WTC11 (cell line): Measurements from ENCODE around the gene CDH13. TPM values are rescaled to one million over a fixed set of nuclear protein-coding genes. Genes with fewer than 3 reads are reported as not detected.

Source experiments
- ATAC-seq: fragments of 200-7000 bp; cut with Tn5 transposase; 2 replicates; pipeline ENCODE4 v1.10.0; 2021; ENCODE audit warnings: mild to moderate bottlenecking, moderate library complexity
- CTCF ChIA-PET: fragments of 300-600 bp; sonication (Branson Sonifier 250); formaldehyde crosslinking; loops from one replicate; lab custom pipeline; 2021; ENCODE audit warnings: antibody characterized with exemption; lab: Charles Lee
- POLR2A ChIA-PET: fragments of 350-600 bp; sonication (Branson Sonifier 250); formaldehyde crosslinking; loops from one replicate; lab custom pipeline; 2021; ENCODE audit warnings: antibody characterized with exemption; lab: Charles Lee
- DNase-seq: peaks from one replicate; pipeline ENCODE4 v3.0.0; 2021; ENCODE audit warnings: low spot score
- H3K27ac Mint-ChIP-seq: 2 replicates; pipeline ENCODE4 v1.8.0; 2021; ENCODE audit warnings: mixed read lengths
- H3K27me3 Mint-ChIP-seq: 2 replicates; pipeline ENCODE4 v1.8.0; 2021; ENCODE audit warnings: low read depth, mild to moderate bottlenecking, moderate library complexity, mixed read lengths
- H3K36me3 Mint-ChIP-seq: 2 replicates; pipeline ENCODE4 v1.8.0; 2021; ENCODE audit warnings: mixed read lengths
- H3K4me1 Mint-ChIP-seq: 2 replicates; pipeline ENCODE4 v1.8.0; 2022; ENCODE audit warnings: mixed read lengths
- H3K4me3 Mint-ChIP-seq: 2 replicates; pipeline ENCODE4 v1.8.0; 2021; ENCODE audit warnings: mild to moderate bottlenecking, moderate library complexity, mixed read lengths
- H3K9me3 Mint-ChIP-seq: 2 replicates; pipeline ENCODE4 v1.8.0; 2021; ENCODE audit warnings: mixed read lengths
- ARID4B ChIP-seq: sonication (generic); formaldehyde crosslinking; IDR thresholded peaks from 2 replicates; pipeline ENCODE4 v1.8.0; 2023; ENCODE audit warnings: missing genetic modification reagents, mild to moderate bottlenecking, borderline replicate concordance
- ATF3 ChIP-seq: sonication (generic); formaldehyde crosslinking; conservative IDR thresholded peaks from 2 replicates; pipeline ENCODE4 v1.8.1; 2022; ENCODE audit warnings: mild to moderate bottlenecking, missing genetic modification reagents
- CDX4 ChIP-seq: fragments of 250-450 bp; sonication (Bioruptor Pico); IDR thresholded peaks from 2 replicates; pipeline ENCODE4 v1.9.0; 2021; ENCODE audit warnings: moderate library complexity, mild to moderate bottlenecking, inconsistent platforms, borderline replicate concordance
- FOXK1 ChIP-seq: sonication (generic); formaldehyde crosslinking; IDR thresholded peaks from 2 replicates; pipeline ENCODE4 v1.8.0; 2022; ENCODE audit warnings: mild to moderate bottlenecking, moderate library complexity, missing genetic modification reagents
- NFYB ChIP-seq: sonication (generic); formaldehyde crosslinking; conservative IDR thresholded peaks from 2 replicates; pipeline ENCODE4 v1.8.0; 2022; ENCODE audit warnings: low read depth, missing genetic modification reagents
- NR2C2 ChIP-seq: sonication (generic); formaldehyde crosslinking; IDR thresholded peaks from 2 replicates; pipeline ENCODE4 v1.8.0; 2022; ENCODE audit warnings: mild to moderate bottlenecking, missing genetic modification reagents
- NR3C1 ChIP-seq: sonication (generic); formaldehyde crosslinking; conservative IDR thresholded peaks from 2 replicates; pipeline ENCODE4 v1.8.1; 2023; ENCODE audit warnings: low read depth, mild to moderate bottlenecking, missing genetic modification reagents
- PRRX2 ChIP-seq: fragments of 250-450 bp; sonication (Bioruptor Pico); IDR thresholded peaks from 2 replicates; pipeline ENCODE4 v1.8.0; 2021; ENCODE audit warnings: mild to moderate bottlenecking
- ZBTB21 ChIP-seq: sonication (generic); formaldehyde crosslinking; IDR thresholded peaks from 2 replicates; pipeline ENCODE4 v1.8.1; 2023; ENCODE audit warnings: mild to moderate bottlenecking, missing genetic modification reagents, borderline replicate concordance
- ZNF138 ChIP-seq: sonication (generic); formaldehyde crosslinking; conservative IDR thresholded peaks from 2 replicates; pipeline ENCODE4 v1.8.1; 2022; ENCODE audit warnings: mild to moderate bottlenecking, moderate library complexity, missing genetic modification reagents
- ZNF671 ChIP-seq: fragments of 250-450 bp; sonication (Bioruptor Pico); IDR thresholded peaks from 2 replicates; pipeline ENCODE4 v1.8.0; 2021; ENCODE audit warnings: mild to moderate bottlenecking
- total RNA-seq: library from RNA; stranded (reverse); gene quantifications from 3 replicates; pipeline ENCODE4 v1.2.3, GENCODE V29; 2021
- TF ChIP-seq, protein P1 (sequence below): fragments of 250-450 bp; sonication (Bioruptor Pico); conservative IDR thresholded peaks from 2 replicates; pipeline ENCODE4 v1.9.0; 2021; ENCODE audit warnings: mild to moderate bottlenecking
- TF ChIP-seq, protein P2 (sequence below): sonication (generic); formaldehyde crosslinking; IDR thresholded peaks from 2 replicates; pipeline ENCODE4 v1.8.1; 2023; ENCODE audit warnings: mild to moderate bottlenecking, missing genetic modification reagents, borderline replicate concordance

CDH13 gene
- total RNA-seq, 1 experiment from 2014 or later, result 0.81 TPM

GRCh38 chr16:82814059-82814458, 187.3 kb downstream of the CDH13 start:
- no peaks in the 10 kb centered on the region; the same call in 1 of the 2 replicates for H3K27me3 Mint-ChIP-seq
- no peak for TF ChIP-seq PRRX2
- TF ChIP-seq ARID4B, result no peak
- no peak for TF ChIP-seq ZNF138 (CRISPR knock-in tag)
- no peaks in the 10 kb centered on the region for H3K36me3 Mint-ChIP-seq
- H3K27ac Mint-ChIP-seq, result no peak overlapping the region
- peaks cover 12% of the 10 kb centered on the region for H3K4me1 Mint-ChIP-seq
- no peak overlapping the region for H3K4me3 Mint-ChIP-seq
- no peak for DNase-seq
- ChIA-PET POLR2A (no interaction called here), CTCF (no interaction called here)
- ATAC-seq, result no peak
- peaks cover 6% of the 10 kb centered on the region; the same call in 1 of the 2 replicates for H3K9me3 Mint-ChIP-seq

- ATAC-seq (peak; percentile 82), DNase-seq (no peak)
- no peak overlapping the region for H3K4me3 Mint-ChIP-seq
- TF ChIP-seq NR3C1 (CRISPR knock-in tag) (no peak), ATF3 (CRISPR knock-in tag) (no peak), ZNF671 (CRISPR knock-in tag) (no peak), ZBTB21 (CRISPR knock-in tag) (no peak), NFYB (CRISPR knock-in tag) (no peak), NR2C2 (no peak)
- TF ChIP-seq, protein P1, sequence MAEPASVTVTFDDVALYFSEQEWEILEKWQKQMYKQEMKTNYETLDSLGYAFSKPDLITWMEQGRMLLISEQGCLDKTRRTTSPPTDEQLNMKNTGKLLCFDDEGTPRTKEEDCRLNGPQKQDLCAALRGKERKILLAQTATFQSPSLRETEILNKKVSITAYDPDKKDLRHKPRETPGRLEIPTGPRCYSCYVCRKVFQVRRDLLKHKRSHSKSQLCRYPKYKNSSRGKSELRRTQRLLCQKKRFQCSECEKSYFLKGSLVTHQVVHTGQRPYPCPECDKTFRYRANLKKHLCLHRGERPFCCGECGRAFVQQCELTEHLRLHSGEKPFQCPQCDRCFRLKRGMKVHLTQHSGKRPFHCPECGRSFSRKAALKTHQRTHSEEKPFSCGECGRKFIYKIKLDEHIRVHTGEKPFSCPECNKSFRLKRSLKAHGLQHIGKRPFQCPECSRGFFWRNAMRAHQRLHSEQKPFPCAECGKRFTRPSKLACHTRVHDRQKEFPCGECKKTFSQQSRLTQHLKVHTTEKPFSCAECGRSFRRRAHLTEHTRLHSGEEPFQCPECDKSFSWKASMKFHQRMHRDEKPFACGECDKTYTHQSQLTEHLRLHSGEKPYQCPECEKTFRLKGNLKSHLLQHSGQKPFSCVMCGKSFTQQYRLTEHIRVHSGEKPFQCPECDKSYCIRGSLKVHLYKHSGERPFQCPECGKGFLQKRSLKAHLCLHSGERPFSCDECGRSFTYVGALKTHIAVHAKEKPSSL (CRISPR knock-in tag), result no peak
- TF ChIP-seq, protein P2, sequence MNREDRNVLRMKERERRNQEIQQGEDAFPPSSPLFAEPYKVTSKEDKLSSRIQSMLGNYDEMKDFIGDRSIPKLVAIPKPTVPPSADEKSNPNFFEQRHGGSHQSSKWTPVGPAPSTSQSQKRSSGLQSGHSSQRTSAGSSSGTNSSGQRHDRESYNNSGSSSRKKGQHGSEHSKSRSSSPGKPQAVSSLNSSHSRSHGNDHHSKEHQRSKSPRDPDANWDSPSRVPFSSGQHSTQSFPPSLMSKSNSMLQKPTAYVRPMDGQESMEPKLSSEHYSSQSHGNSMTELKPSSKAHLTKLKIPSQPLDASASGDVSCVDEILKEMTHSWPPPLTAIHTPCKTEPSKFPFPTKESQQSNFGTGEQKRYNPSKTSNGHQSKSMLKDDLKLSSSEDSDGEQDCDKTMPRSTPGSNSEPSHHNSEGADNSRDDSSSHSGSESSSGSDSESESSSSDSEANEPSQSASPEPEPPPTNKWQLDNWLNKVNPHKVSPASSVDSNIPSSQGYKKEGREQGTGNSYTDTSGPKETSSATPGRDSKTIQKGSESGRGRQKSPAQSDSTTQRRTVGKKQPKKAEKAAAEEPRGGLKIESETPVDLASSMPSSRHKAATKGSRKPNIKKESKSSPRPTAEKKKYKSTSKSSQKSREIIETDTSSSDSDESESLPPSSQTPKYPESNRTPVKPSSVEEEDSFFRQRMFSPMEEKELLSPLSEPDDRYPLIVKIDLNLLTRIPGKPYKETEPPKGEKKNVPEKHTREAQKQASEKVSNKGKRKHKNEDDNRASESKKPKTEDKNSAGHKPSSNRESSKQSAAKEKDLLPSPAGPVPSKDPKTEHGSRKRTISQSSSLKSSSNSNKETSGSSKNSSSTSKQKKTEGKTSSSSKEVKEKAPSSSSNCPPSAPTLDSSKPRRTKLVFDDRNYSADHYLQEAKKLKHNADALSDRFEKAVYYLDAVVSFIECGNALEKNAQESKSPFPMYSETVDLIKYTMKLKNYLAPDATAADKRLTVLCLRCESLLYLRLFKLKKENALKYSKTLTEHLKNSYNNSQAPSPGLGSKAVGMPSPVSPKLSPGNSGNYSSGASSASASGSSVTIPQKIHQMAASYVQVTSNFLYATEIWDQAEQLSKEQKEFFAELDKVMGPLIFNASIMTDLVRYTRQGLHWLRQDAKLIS, result no peak
- POLR2A ChIA-PET, result no interaction called here
- H3K9me3 Mint-ChIP-seq, result peaks cover 18% of the 10 kb centered on the region
- peaks cover 6% of the 10 kb centered on the region for H3K36me3 Mint-ChIP-seq
- CTCF ChIA-PET, result no interaction called here
- H3K27ac Mint-ChIP-seq, result no peak overlapping the region
- peaks cover 18% of the 10 kb centered on the region for H3K4me1 Mint-ChIP-seq
- H3K27me3 Mint-ChIP-seq, result no peaks in the 10 kb centered on the region; the same call in 1 of the 2 replicates
Observed at GRCh38 chr16:82819286-82819685, 192.5 kb downstream of the CDH13 start.

DNA sequence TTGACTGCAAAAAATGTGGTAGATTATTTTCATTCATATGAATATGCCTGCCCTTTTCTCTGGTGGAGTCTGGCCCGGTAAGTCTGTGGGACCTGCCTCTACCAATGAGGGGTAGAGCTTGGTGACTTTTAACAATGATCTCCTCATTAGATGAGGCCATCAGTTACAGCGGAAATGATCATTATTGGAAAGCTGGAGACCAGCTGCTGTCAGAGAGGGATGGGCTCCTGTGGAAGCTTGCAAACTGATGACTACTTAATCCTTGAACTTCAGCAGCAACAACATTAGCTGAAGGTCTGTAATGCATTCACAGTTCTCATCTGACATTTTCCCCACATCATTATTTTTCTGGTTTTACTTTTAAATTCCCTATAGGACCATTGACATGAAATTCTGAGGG, 194.1 kb downstream of the CDH13 start:
- no peak for TF ChIP-seq FOXK1 (CRISPR knock-in tag)
- no peak for TF ChIP-seq CDX4 (CRISPR knock-in tag)
- ATAC-seq (no peak), DNase-seq (no peak)
- peaks cover 18% of the 10 kb centered on the region for H3K4me1 Mint-ChIP-seq
- no peak overlapping the region for H3K27ac Mint-ChIP-seq
- H3K27me3 Mint-ChIP-seq, result no peaks in the 10 kb centered on the region; the same call in 1 of the 2 replicates
- no peak overlapping the region for H3K4me3 Mint-ChIP-seq
- peaks cover 28% of the 10 kb centered on the region for H3K9me3 Mint-ChIP-seq
- peaks cover 14% of the 10 kb centered on the region for H3K36me3 Mint-ChIP-seq
- CTCF ChIA-PET, result no interaction called here
- POLR2A ChIA-PET, result no interaction called here
